ENCODE data around the gene DCBLD1. TPM values are rescaled to one million over a fixed set of nuclear protein-coding genes. Genes with fewer than 3 reads are reported as not detected.

DCBLD1 gene
- total and polyA plus RNA-seq, 11 donors = 2.9 to 11.4 (median 4.0) TPM

- H3K27ac ChIP-seq = no peak overlapping the region
- ATAC-seq (peak in 1 of 4 donors; percentile 28), DNase-seq (peak in 3 of 5 donors; percentile 41 to 45 (median 41))
- TF ChIP-seq POLR2A (IDR thresholded peaks at IDR 0.05) (no peak), CTCF (IDR thresholded peaks at IDR 0.05) (peak; percentile 66 to 86 (median 78))
- peaks cover 0 to 18% (median 4%) of the 10 kb centered on the region in 9 donors for H3K27me3 ChIP-seq
- H3K4me1 ChIP-seq = peaks cover 0 to 9% (median 0%) of the 10 kb centered on the region in 12 donors
- H3K9me3 ChIP-seq = no peaks in the 10 kb centered on the region
- WGBS, 4 donors = 38 to 41% (median 40%) methylated on average over 10 of the region's 10 CpGs
- H3K36me3 ChIP-seq = no peaks in the 10 kb centered on the region
- intact Hi-C loops (cut with DNase I) = loop anchor here (1.0 to 10.0 kb wide), 13 partner anchors 95 to 378 kb away; partner anchors contain the start of gene GOPC (in 1 of the 10)
- H3K4me3 ChIP-seq = no peak overlapping the region
Measured at GRCh38 chr6:117449549-117450439, 32.7 kb upstream of the DCBLD1 start.

DNA sequence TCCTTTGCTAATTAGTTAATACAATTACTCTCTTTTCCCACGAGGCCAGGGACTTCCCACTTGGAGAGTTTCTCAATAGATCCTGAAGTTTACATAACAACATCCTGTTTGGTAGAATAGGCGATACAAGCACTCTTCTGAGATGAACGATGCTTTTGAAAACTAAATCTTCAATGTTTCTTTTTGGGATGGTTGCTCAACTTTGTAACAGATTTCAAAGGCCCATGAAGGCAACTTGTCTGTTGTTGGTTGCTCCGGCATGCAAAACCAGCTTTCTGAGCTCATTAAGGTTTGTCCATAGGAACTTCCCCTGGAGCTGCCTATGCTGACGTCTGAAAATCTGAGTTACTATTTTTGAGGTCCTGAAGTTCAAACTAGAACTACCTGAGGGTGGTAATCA lies 30.8 kb upstream of the DCBLD1 start:
- no peak for TF ChIP-seq CTCF (IDR thresholded peaks at IDR 0.05)
- no peak for TF ChIP-seq POLR2A (IDR thresholded peaks at IDR 0.05)
- Histone ChIP-seq H3K27ac (no peak overlapping the region), H3K4me3 (no peak overlapping the region), H3K36me3 (no peaks in the 10 kb centered on the region), H3K4me1 (peaks cover 0 to 9% (median 0%) of the 10 kb centered on the region in 12 donors), H3K27me3 (peaks cover 0 to 13% (median 3%) of the 10 kb centered on the region in 9 donors), H3K9me3 (no peaks in the 10 kb centered on the region)
- no peak for ATAC-seq
- WGBS, 4 donors = 49 to 53% (median 52%) methylated on average over 5 of the region's 5 CpGs
- DNase-seq = no peak
- intact Hi-C loops (cut with DNase I) = loop anchor here in 8 of 10 donors (2.0 to 5.0 kb wide), 7 partner anchors 101 to 376 kb away; partner anchors contain the start of gene GOPC (in 1 of the 8)

DNA sequence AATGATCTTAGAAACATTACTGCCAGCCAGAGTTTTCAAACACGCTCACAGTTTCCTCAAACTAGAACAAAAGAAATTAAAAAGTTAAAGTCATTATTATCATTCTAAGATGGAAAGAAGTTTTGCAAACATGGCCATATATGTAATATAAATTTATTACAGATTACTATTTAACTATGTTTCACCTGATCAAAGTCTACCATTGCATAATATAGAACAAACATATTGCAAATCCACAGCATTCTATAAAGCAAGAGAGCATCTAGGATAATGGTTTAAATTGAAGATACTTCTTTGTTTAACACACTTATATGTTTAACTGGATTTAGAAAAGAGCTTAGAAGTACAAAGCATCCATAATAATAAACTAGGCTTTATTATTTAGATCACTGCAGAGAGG lies 26.2 kb upstream of the DCBLD1 start:
- Histone ChIP-seq H3K4me3 (no peak overlapping the region), H3K9me3 (no peaks in the 10 kb centered on the region), H3K27me3 (no peaks in the 10 kb centered on the region), H3K27ac (no peak overlapping the region), H3K36me3 (no peaks in the 10 kb centered on the region), H3K4me1 (peaks cover 0 to 9% (median 0%) of the 10 kb centered on the region in 12 donors)
- ATAC-seq (no peak), DNase-seq (no peak)
- 39 to 96% (median 94%) methylated on average over 1 of the region's 1 CpG for WGBS, 4 donors
- TF ChIP-seq CTCF (IDR thresholded peaks at IDR 0.05) (no peak), POLR2A (IDR thresholded peaks at IDR 0.05) (no peak)
- intact Hi-C loops (cut with DNase I) = no loop called here

- Histone ChIP-seq H3K4me1 (peaks cover 0 to 1% (median 0%) of the 10 kb centered on the region in 12 donors), H3K9me3 (no peaks in the 10 kb centered on the region), H3K27me3 (no peaks in the 10 kb centered on the region), H3K36me3 (no peaks in the 10 kb centered on the region), H3K4me3 (no peak overlapping the region), H3K27ac (no peak overlapping the region)
- DNase-seq = no peak
- WGBS, 4 donors = 89 to 92% (median 92%) methylated on average over 5 of the region's 5 CpGs
- no peak for ATAC-seq
- TF ChIP-seq CTCF (IDR thresholded peaks at IDR 0.05) (no peak), POLR2A (IDR thresholded peaks at IDR 0.05) (no peak)
- intact Hi-C loops (cut with DNase I) = no loop called here
Measured at GRCh38 chr6:117456998-117457397, 25.5 kb upstream of the DCBLD1 start.

Data from heart left ventricle (tissue), 16 donors.